Ovary (tissue), 3 donors: ENCODE measurements around the gene PIK3CD.

Experiments
- POLR2A ChIP-seq: fragments of 450-650 bp; IDR thresholded peaks from one replicate; pipeline ENCODE4 v1.6.1; 2017; ENCODE audit warnings: antibody characterized with exemption, mild to moderate bottlenecking, moderate library complexity
- TF ChIP-seq, protein P1 (sequence below), 3 donors: fragments of 450-650 bp in 2 of 3; fragments of 200-600 bp in 1 of 3; IDR thresholded peaks; one replicate each; pipeline versions ENCODE4 v1.5.1 to v1.8.0; 2016 to 2022; ENCODE audit warnings: antibody characterized with exemption in 3 of 3, mild to moderate bottlenecking in 1 of 3
- donor health status: DM: no; HTN: no; CAD: no.

DNA sequence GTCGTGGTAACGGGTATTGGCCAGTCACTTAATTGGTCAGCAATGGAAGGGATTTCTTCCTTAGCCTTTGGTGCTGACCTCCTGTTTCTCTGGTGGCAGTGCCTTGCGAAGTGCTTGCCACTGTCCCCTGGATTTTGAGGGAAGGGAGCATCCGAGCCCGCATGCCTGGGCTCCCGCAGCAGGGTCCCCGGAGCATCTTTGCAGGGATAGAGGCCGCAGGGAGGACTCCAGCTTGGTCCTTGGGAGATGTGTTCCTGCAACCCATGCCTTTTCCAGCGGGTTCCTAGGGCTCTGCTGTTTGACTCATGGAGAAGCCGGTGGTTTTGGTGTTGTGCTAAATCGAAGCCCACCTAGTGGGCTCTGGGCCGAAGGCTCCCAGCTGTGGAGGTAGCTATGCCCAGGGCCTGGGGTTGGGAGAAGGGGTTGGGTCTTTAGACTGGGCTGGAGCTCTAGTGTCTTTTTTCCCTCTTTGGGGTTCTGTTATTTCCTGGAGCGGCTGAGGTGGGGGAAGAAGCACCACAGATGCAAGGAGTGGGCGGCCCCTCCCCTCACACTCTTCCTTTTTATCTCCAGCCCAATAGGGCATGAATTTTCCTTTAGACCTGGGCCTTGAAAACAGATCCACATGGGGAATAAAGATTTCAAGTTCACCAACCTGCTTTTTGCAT is 39.0 kb downstream of the PIK3CD start:
- TF ChIP-seq, protein P1, sequence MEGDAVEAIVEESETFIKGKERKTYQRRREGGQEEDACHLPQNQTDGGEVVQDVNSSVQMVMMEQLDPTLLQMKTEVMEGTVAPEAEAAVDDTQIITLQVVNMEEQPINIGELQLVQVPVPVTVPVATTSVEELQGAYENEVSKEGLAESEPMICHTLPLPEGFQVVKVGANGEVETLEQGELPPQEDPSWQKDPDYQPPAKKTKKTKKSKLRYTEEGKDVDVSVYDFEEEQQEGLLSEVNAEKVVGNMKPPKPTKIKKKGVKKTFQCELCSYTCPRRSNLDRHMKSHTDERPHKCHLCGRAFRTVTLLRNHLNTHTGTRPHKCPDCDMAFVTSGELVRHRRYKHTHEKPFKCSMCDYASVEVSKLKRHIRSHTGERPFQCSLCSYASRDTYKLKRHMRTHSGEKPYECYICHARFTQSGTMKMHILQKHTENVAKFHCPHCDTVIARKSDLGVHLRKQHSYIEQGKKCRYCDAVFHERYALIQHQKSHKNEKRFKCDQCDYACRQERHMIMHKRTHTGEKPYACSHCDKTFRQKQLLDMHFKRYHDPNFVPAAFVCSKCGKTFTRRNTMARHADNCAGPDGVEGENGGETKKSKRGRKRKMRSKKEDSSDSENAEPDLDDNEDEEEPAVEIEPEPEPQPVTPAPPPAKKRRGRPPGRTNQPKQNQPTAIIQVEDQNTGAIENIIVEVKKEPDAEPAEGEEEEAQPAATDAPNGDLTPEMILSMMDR (IDR thresholded peaks at IDR 0.05), result no peak
- TF ChIP-seq POLR2A, result no peak
